HAP-1 (cell line): ENCODE data around the gene ABCC6.
"Not testable (repeated sequence)": the region's sequence is repeated elsewhere in the genome, so short reads cannot be mapped to it uniquely, and the experiment has no call there.

ENCODE experiments used
- DNase-seq, 2 experiments: peaks; one replicate each; pipeline ENCODE4 v3.0.0-alpha.2; 2016 to 2020; ENCODE audit warnings: low spot score in 2 of 2
- H3K27me3 ChIP-seq: fragments of 250-450 bp; sonication (Bioruptor Pico); 2 replicates; pipeline ENCODE4 v1.5.1; 2020; ENCODE audit warnings: low read depth, mild to moderate bottlenecking, moderate library complexity
- H3K36me3 ChIP-seq: fragments of 250-450 bp; sonication (Bioruptor Pico); replicated peaks from 2 replicates; pipeline ENCODE4 v1.5.1; 2020; ENCODE audit warnings: mild to moderate bottlenecking
- H3K4me1 ChIP-seq: fragments of 250-450 bp; sonication (Bioruptor Pico); 2 replicates; pipeline ENCODE4 v1.5.1; 2020; ENCODE audit warnings: mild to moderate bottlenecking
- H3K4me3 ChIP-seq: fragments of 250-450 bp; sonication (Bioruptor Pico); 2 replicates; pipeline ENCODE4 v1.5.1; 2020; ENCODE audit warnings: mild to moderate bottlenecking, moderate library complexity
- H3K9me3 ChIP-seq: fragments of 250-450 bp; sonication (Bioruptor Pico); 2 replicates; pipeline ENCODE4 v1.5.1; 2020; ENCODE audit warnings: mild to moderate bottlenecking, moderate library complexity
- in situ Hi-C: fragments of 300-500 bp; cut with MboI; formaldehyde crosslinking; loops from 3 replicates; pipeline ENCODE4 v1.14.3; 2020; ENCODE audit warnings: low sequenced_read_pairs, inconsistent platforms, mixed read lengths

ABCC6 gene

GRCh38 chr16:16247439-16247838 is 24.1 kb upstream of the ABCC6 start:
- DNase-seq, H3K4me1 ChIP-seq, H3K9me3 ChIP-seq, H3K36me3 ChIP-seq, H3K4me3 ChIP-seq, H3K27me3 ChIP-seq, in situ Hi-C loops: not testable (repeated sequence)

GRCh38 chr16:16246578-16247262 is 23.4 kb upstream of the ABCC6 start:
- H3K27me3 ChIP-seq, H3K4me3 ChIP-seq, in situ Hi-C loops, H3K36me3 ChIP-seq, H3K4me1 ChIP-seq, DNase-seq, H3K9me3 ChIP-seq: not testable (repeated sequence)

DNA sequence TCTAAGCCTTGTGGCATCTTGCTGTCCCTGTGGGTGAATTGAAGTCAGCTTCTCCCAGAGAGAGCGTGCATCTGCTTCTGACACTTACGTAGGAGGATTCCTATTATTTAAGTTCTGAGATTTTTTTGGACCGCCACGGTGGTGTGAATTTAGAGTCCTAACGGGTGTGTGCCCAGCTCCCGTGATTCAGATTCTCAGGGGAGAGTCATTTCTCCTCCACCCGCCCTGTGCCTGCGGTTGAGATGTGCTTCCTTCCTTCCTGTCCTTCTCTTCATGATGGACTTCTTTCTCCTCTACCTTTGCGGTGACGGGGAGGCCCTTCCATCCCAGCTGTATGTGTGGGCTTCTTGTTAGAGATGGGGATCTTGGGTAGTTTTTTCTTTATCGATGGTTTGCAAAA is 20.6 kb upstream of the ABCC6 start:
- H3K27me3 ChIP-seq, DNase-seq, in situ Hi-C loops, H3K9me3 ChIP-seq, H3K4me3 ChIP-seq, H3K36me3 ChIP-seq, H3K4me1 ChIP-seq: not testable (repeated sequence)

- H3K9me3 ChIP-seq, in situ Hi-C loops, H3K27me3 ChIP-seq, H3K4me3 ChIP-seq, H3K36me3 ChIP-seq, DNase-seq, H3K4me1 ChIP-seq: not testable (repeated sequence)
Observed at GRCh38 chr16:16240667-16241066, 17.4 kb upstream of the ABCC6 start.

- H3K4me3 ChIP-seq, H3K27me3 ChIP-seq, in situ Hi-C loops, DNase-seq, H3K4me1 ChIP-seq, H3K9me3 ChIP-seq, H3K36me3 ChIP-seq: not testable (repeated sequence)
Observed at GRCh38 chr16:16237738-16238137, 14.4 kb upstream of the ABCC6 start.

DNA sequence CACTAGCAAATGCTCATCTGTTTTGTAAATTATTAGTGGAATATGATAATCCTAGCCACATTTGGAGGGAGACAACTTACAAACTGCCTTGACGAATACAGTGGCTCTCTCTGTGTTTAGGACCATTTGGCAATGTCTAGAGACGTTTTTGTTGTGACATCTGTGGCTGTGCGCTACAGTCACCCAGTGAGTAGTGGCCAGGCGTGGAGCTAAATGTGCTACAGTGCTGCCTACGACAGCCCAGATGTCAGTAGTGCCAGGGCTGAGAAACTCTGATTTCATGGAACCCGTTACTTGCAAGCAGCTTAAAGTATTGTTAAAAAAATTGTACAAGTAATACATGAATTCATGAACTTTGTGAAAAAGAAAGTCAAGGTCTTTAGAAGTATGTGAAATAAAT is 13.8 kb upstream of the ABCC6 start:
- DNase-seq, H3K27me3 ChIP-seq, H3K4me1 ChIP-seq, H3K36me3 ChIP-seq, H3K9me3 ChIP-seq, H3K4me3 ChIP-seq, in situ Hi-C loops: not testable (repeated sequence)

DNA sequence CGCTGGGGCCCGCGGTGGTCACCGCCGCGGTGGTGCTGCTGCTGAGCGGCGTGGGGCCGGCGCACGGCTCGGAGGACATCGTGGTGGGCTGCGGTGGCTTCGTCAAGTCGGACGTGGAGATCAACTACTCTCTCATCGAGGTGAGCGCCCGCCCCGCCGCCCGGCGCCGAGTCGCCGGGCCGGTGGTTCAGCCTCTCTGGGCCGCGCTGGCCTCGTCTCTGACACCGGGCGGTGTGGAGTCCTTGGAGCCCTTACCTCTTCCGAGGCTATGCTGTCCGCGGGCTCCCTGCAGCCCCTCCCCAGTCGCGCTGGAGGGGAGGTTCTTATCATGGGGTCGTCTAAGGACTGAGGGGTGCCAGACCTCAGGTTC is 9.4 kb upstream of the ABCC6 start:
- H3K4me3 ChIP-seq, in situ Hi-C loops, H3K9me3 ChIP-seq, H3K4me1 ChIP-seq, DNase-seq, H3K36me3 ChIP-seq, H3K27me3 ChIP-seq: not testable (repeated sequence)

DNA sequence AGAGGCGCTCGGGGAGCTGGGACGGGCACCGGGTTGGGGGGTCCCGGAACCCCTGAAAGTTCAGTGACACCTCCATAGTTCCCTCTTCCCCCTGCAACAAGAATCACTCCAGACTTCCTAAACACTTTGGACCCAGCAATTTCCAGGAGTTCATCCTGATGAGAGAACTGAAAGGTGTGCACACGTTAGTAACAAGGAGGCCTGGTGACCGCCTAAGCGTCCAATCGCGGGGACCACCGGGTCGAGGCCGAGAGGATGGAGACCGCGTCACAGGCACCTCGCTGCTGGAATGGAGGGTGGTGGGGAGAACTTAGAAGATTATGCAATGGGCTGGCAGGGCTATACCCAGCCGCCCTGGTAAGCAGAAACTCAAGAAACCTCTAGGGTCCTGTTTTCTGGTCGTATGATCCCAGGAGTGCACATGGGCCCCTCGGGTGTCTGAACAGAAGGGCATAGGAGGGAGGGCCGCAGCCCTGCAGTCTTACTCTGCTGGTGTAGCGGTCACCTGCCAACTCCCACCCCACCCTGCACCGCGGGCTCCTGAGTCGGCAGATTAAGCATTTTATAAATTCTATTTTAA is 458 bp upstream of the ABCC6 start:
- H3K27me3 ChIP-seq, H3K9me3 ChIP-seq, DNase-seq, H3K4me3 ChIP-seq, H3K4me1 ChIP-seq, in situ Hi-C loops, H3K36me3 ChIP-seq: not testable (repeated sequence)

GRCh38 chr16:16221382-16221781 is 1.9 kb downstream of the ABCC6 start:
- H3K9me3 ChIP-seq, DNase-seq, H3K4me1 ChIP-seq, H3K27me3 ChIP-seq, H3K36me3 ChIP-seq, in situ Hi-C loops, H3K4me3 ChIP-seq: not testable (repeated sequence)

GRCh38 chr16:16220449-16220848 is 2.8 kb downstream of the ABCC6 start:
- H3K27me3 ChIP-seq, H3K36me3 ChIP-seq, H3K4me3 ChIP-seq, DNase-seq, H3K4me1 ChIP-seq, in situ Hi-C loops, H3K9me3 ChIP-seq: not testable (repeated sequence)

DNA sequence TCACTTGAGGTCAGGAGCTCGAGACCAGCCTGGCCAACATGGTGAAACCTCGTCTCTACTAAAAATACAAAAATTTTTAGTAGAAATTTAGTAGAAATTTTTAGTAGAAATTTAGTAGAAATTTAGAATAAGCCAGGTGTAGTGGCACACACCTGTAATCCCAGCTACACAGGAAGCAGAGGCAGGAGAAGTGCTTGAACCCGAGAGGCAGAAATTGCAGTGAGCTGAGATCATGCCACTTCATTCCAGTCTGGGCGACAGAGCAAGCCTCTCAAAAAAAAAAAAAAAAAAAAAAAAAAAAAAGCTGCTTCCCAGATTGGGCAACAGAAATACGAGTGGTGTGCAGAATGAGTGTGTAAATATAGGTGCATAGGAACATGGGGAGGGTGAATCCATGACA is 4.5 kb downstream of the ABCC6 start:
- H3K4me1 ChIP-seq, H3K27me3 ChIP-seq, H3K4me3 ChIP-seq, in situ Hi-C loops, H3K36me3 ChIP-seq, DNase-seq, H3K9me3 ChIP-seq: not testable (repeated sequence)

GRCh38 chr16:16218349-16218748 is 4.9 kb downstream of the ABCC6 start:
- H3K36me3 ChIP-seq, in situ Hi-C loops, H3K4me3 ChIP-seq, H3K9me3 ChIP-seq, H3K4me1 ChIP-seq, H3K27me3 ChIP-seq, DNase-seq: not testable (repeated sequence)

DNA sequence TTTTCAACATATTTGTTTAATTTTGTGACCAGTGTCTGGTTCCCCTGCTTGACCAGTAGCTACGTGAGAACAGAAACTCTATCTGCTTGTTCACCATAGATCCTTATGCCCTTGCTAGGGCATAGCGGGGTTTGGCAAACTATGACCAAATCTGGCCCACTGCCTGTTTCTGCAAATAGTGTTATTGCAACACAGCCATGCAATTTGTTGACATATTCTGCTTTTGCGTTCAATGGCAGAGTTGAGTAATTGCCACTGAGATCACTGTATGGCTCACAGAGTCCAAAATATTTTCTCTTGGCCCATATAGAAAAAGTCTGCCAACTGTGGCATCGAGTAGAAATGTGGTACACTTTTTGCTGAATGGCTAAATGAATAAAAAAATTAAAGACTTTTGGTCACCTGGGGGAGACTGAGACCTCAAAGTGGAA is 9.4 kb downstream of the ABCC6 start:
- H3K4me1 ChIP-seq, H3K4me3 ChIP-seq, DNase-seq, H3K36me3 ChIP-seq, H3K27me3 ChIP-seq, in situ Hi-C loops, H3K9me3 ChIP-seq: not testable (repeated sequence)

- H3K4me1 ChIP-seq, in situ Hi-C loops, DNase-seq, H3K9me3 ChIP-seq, H3K4me3 ChIP-seq, H3K36me3 ChIP-seq, H3K27me3 ChIP-seq: not testable (repeated sequence)
Observed at GRCh38 chr16:16211404-16211803, 11.9 kb downstream of the ABCC6 start.

DNA sequence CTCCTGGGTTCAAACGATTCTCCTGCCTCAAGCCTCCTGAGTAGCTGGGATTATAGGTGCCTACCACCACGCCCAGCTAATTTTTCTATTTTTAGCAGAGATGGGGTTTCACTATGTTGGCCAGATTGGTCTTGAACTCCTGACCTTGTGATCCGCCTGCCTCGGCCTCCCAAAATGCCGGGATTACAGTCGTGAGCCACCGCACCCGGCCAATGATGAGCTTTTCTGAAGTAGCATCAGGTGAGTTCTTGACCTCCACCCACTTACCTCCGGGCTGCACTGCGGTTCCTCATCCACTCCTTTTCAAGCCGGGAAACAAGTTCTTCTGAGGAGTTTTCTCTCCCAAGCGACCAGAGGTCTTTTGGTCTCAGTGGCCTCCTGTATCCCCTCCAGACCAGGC is 14.8 kb downstream of the ABCC6 start:
- H3K4me3 ChIP-seq, in situ Hi-C loops, DNase-seq, H3K4me1 ChIP-seq, H3K36me3 ChIP-seq, H3K9me3 ChIP-seq, H3K27me3 ChIP-seq: not testable (repeated sequence)
